IMR-90 (cell line): Measurements from ENCODE around the gene CIAO2A. TPM values are rescaled to one million over a fixed set of nuclear protein-coding genes. Genes with fewer than 3 reads are reported as not detected.

Source experiments
- ATAC-seq: fragments of 200-7000 bp; cut with Tn5 transposase; 2 replicates; pipeline ENCODE4 v1.9.1; 2020; ENCODE audit warnings: low read depth, mild to moderate bottlenecking, moderate library complexity
- BruUV-seq: library from RNA; stranded (reverse); fragments of 400-500 nt; replicated peaks from 2 replicates; lab custom pipeline; 2021; lab: Mats Ljungman, UMichigan
- CTCF ChIA-PET: fragments of 300-600 bp; formaldehyde crosslinking; extraction: SDS; loops from one replicate; lab custom pipeline; 2021; ENCODE audit warnings: antibody characterized with exemption; lab: Yijun Ruan, JAX
- POLR2A ChIA-PET: fragments of 300-600 bp; sonication (Branson Sonifier 250); formaldehyde crosslinking; loops from one replicate; lab custom pipeline; 2022; ENCODE audit warnings: antibody characterized with exemption; ENCODE audit not compliant: unreplicated experiment; lab: Charles Lee
- DNase-seq: peaks from one replicate; pipeline ENCODE4 v3.0.0; 2013
- H2AFZ ChIP-seq: replicated peaks from 2 replicates; pipeline ENCODE3; 2013; ENCODE audit warnings: low read length, mild to moderate bottlenecking; ENCODE audit not compliant: poor library complexity
- H2AK5ac ChIP-seq: 2 replicates; pipeline ENCODE4 v1.6.1; 2013; ENCODE audit warnings: low read depth, low read length, inconsistent platforms
- H2AK9ac ChIP-seq: replicated peaks from 2 replicates; pipeline ENCODE3; 2013; ENCODE audit warnings: mild to moderate bottlenecking, low read depth, low read length, moderate library complexity; ENCODE audit not compliant: poor library complexity
- H2BK120ac ChIP-seq: 2 replicates; pipeline ENCODE4 v1.6.1; 2013; ENCODE audit warnings: low read depth, low read length, inconsistent platforms
- H2BK15ac ChIP-seq: 3 replicates; pipeline ENCODE4 v1.6.1; 2013; ENCODE audit warnings: low read depth, low read length, inconsistent platforms
- H2BK20ac ChIP-seq: 2 replicates; pipeline ENCODE4 v1.6.1; 2013; ENCODE audit warnings: low read depth, mild to moderate bottlenecking, inconsistent platforms, low read length, moderate library complexity
- H2BK5ac ChIP-seq: 2 replicates; pipeline ENCODE4 v1.6.1; 2013; ENCODE audit warnings: mild to moderate bottlenecking, low read depth, low read length, inconsistent platforms; ENCODE audit not compliant: poor library complexity, severe bottlenecking
- H3K14ac ChIP-seq: replicated peaks from 2 replicates; pipeline ENCODE4 v1.6.1; 2013; ENCODE audit warnings: low read depth, low read length, inconsistent platforms
- H3K18ac ChIP-seq: 2 replicates; pipeline ENCODE4 v1.6.1; 2013; ENCODE audit warnings: low read depth, low read length, control low read depth
- H3K23ac ChIP-seq: 2 replicates; pipeline ENCODE4 v1.6.1; 2013; ENCODE audit warnings: low read depth, low read length, inconsistent platforms
- H3K27ac ChIP-seq: 2 replicates; pipeline ENCODE4 v1.5.1; 2013; ENCODE audit warnings: mild to moderate bottlenecking, control low read depth, low read length; ENCODE audit not compliant: insufficient read depth
- H3K27me3 ChIP-seq: 2 replicates; pipeline ENCODE4 v1.6.1; 2013; ENCODE audit warnings: low read length; ENCODE audit not compliant: control insufficient read depth, insufficient read depth
- H3K36me3 ChIP-seq: 2 replicates; pipeline ENCODE4 v1.6.1; 2013; ENCODE audit warnings: low read length, mixed read lengths; ENCODE audit not compliant: control insufficient read depth, insufficient read depth
- H3K4ac ChIP-seq: 2 replicates; pipeline ENCODE4 v1.6.1; 2013; ENCODE audit warnings: low read depth, low read length, inconsistent platforms
- H3K4me1 ChIP-seq: 2 replicates; pipeline ENCODE4 v1.6.1; 2013; ENCODE audit warnings: low read length, mixed read lengths; ENCODE audit not compliant: control insufficient read depth, insufficient read depth
- H3K4me2 ChIP-seq: 2 replicates; pipeline ENCODE4 v1.6.1; 2013; ENCODE audit warnings: low read depth, mild to moderate bottlenecking, control low read depth, low read length, moderate library complexity
- H3K4me3 ChIP-seq: 2 replicates; pipeline ENCODE4 v1.5.1; 2013; ENCODE audit warnings: low read depth, mild to moderate bottlenecking, control low read depth, low read length, moderate library complexity; ENCODE audit not compliant: insufficient read depth
- H3K56ac ChIP-seq: 2 replicates; pipeline ENCODE4 v1.6.1; 2013; ENCODE audit warnings: low read length, inconsistent platforms; ENCODE audit not compliant: insufficient read depth; ENCODE audit errors: extremely low read depth
- H3K79me1 ChIP-seq, 2 experiments: 2 replicates each; pipeline ENCODE4 v1.6.1; 2013; ENCODE audit warnings: low read length in 2 of 2, inconsistent platforms in 1 of 2, low read depth in 1 of 2
- H3K9ac ChIP-seq: 2 replicates; pipeline ENCODE4 v1.6.1; 2013; ENCODE audit warnings: low read depth, low read length, control low read depth
- H3K9me1 ChIP-seq: 2 replicates; pipeline ENCODE4 v1.6.1; 2013; ENCODE audit warnings: low read length, inconsistent platforms; ENCODE audit not compliant: insufficient read depth
- H3K9me3 ChIP-seq: 2 replicates; pipeline ENCODE4 v1.6.1; 2013; ENCODE audit warnings: low read length; ENCODE audit not compliant: control insufficient read depth, insufficient read depth
- H4K20me1 ChIP-seq: 2 replicates; pipeline ENCODE4 v1.6.1; 2013; ENCODE audit warnings: low read length, inconsistent platforms; ENCODE audit not compliant: insufficient read depth
- H4K5ac ChIP-seq: 2 replicates; pipeline ENCODE4 v1.6.1; 2013; ENCODE audit warnings: mild to moderate bottlenecking, low read depth, low read length, control low read depth
- H4K8ac ChIP-seq, 2 experiments: 2 replicates each; pipeline ENCODE4 v1.6.1; 2013; ENCODE audit warnings: low read depth in 2 of 2, low read length in 2 of 2, control low read depth in 1 of 2, inconsistent platforms in 1 of 2
- H4K91ac ChIP-seq: 2 replicates; pipeline ENCODE4 v1.6.1; 2013; ENCODE audit warnings: low read depth, low read length, inconsistent platforms; ENCODE audit not compliant: insufficient read depth
- BHLHE40 ChIP-seq: fragments of 150-350 bp; IDR thresholded peaks from 2 replicates; pipeline ENCODE4 v1.6.1; 2016; ENCODE audit warnings: mild to moderate bottlenecking, low read depth, low read length
- CEBPB ChIP-seq: IDR thresholded peaks from 2 replicates; pipeline ENCODE4 v1.6.1; 2012; ENCODE audit warnings: low read depth, low read length, improper control_type of control experiment
- CHD1 ChIP-seq: IDR thresholded peaks from 2 replicates; pipeline ENCODE4 v1.6.1; 2012; ENCODE audit warnings: low read depth, low read length, improper control_type of control experiment
- FOS ChIP-seq: fragments of 150-350 bp; IDR thresholded peaks from 2 replicates; pipeline ENCODE4 v1.6.1; 2016; ENCODE audit warnings: low read depth, low read length
- MAFK ChIP-seq: IDR thresholded peaks from 2 replicates; pipeline ENCODE4 v1.6.1; 2012; ENCODE audit warnings: low read depth, low read length, improper control_type of control experiment
- MAZ ChIP-seq: IDR thresholded peaks from 2 replicates; pipeline ENCODE4 v1.6.1; 2012; ENCODE audit warnings: low read depth, mild to moderate bottlenecking, low read length, improper control_type of control experiment, moderate library complexity, borderline replicate concordance
- MXI1 ChIP-seq: IDR thresholded peaks from 2 replicates; pipeline ENCODE4 v1.6.1; 2012; ENCODE audit warnings: low read depth, mild to moderate bottlenecking, low read length, moderate library complexity, borderline replicate concordance
- NFE2L2 ChIP-seq: fragments of 150-350 bp; IDR thresholded peaks from 2 replicates; pipeline ENCODE4 v1.6.1; 2016; ENCODE audit warnings: low read depth, mild to moderate bottlenecking, low read length
- POLR2A ChIP-seq: IDR thresholded peaks from 2 replicates; pipeline ENCODE4 v1.6.1; 2012; ENCODE audit warnings: mild to moderate bottlenecking, low read depth, low read length
- RAD21 ChIP-seq: IDR thresholded peaks from 2 replicates; pipeline ENCODE4 v1.6.1; 2012; ENCODE audit warnings: low read length, improper control_type of control experiment
- RFX5 ChIP-seq: IDR thresholded peaks from 2 replicates; pipeline ENCODE4 v1.8.0; 2012; ENCODE audit warnings: low read depth, mild to moderate bottlenecking, low read length, moderate library complexity
- SMC3 ChIP-seq: fragments of 150-350 bp; IDR thresholded peaks from 2 replicates; pipeline ENCODE4 v1.6.1; 2016; ENCODE audit warnings: low read depth, mild to moderate bottlenecking, antibody characterized with exemption, low read length, moderate library complexity
- WGBS, 2 experiments: methylation state at CpG; one replicate each; pipeline versions ENCODE4 v1.1.5 to v1.1.7; 2013; ENCODE audit warnings: missing lambda C conversion rate in 2 of 2; ENCODE audit not compliant: insufficient read length in 1 of 2; ENCODE audit errors: extremely low coverage in 2 of 2; 5-methylcytosine and 5-hydroxymethylcytosine counted together
- dilution Hi-C: fragments of 300-500 bp; cut with HindIII; formaldehyde crosslinking; loops from one replicate; pipeline ENCODE4 v1.14.3; 2018; ENCODE audit warnings: low sequenced_read_pairs; ENCODE audit not compliant: unreplicated experiment
- in situ Hi-C: fragments of 300-500 bp; cut with MboI; formaldehyde crosslinking; loops from 3 replicates; pipeline ENCODE4 v1.14.3; 2019; ENCODE audit warnings: low sequenced_read_pairs, inconsistent platforms, mixed read lengths
- intact Hi-C: fragments of 100-400 bp; cut with micrococcal nuclease; formaldehyde crosslinking; loops from 2 replicates; pipeline ENCODE4 v1.10.0; 2022
- polyA plus RNA-seq, 3 experiments: library from polyadenylated mRNA; depleted of rRNA; stranded (reverse); fragments of >200 nt; gene quantifications; 2 replicates each; pipeline ENCODE4 v1.2.3, GENCODE V29; 2012; ENCODE audit warnings: low replicate concordance in 1 of 3
- total RNA-seq: library from RNA; depleted of rRNA; stranded (reverse); fragments of >200 nt; gene quantifications from 2 replicates; pipeline ENCODE4 v1.2.3, GENCODE V29; 2012
- TF ChIP-seq, protein P1 (sequence below): fragments of 150-350 bp; IDR thresholded peaks from 2 replicates; pipeline ENCODE4 v1.6.1; 2016; ENCODE audit warnings: low read depth, mild to moderate bottlenecking, low read length, moderate library complexity, borderline replicate concordance
- TF ChIP-seq, protein P2 (sequence below): conservative IDR thresholded peaks from 2 replicates; pipeline ENCODE4 v1.5.1; 2012; ENCODE audit warnings: mild to moderate bottlenecking, low read depth, low read length, improper control_type of control experiment
- TF ChIP-seq, protein P3 (sequence below): fragments of 150-350 bp; IDR thresholded peaks from 2 replicates; pipeline ENCODE4 v1.6.1; 2017; ENCODE audit warnings: mild to moderate bottlenecking, antibody characterized with exemption, low read length, low read depth

Gene CIAO2A
- total and polyA plus RNA-seq, 2 of the 4 experiments (the other 2 are of a cell fraction): 36.7 to 38.3 TPM

DNA sequence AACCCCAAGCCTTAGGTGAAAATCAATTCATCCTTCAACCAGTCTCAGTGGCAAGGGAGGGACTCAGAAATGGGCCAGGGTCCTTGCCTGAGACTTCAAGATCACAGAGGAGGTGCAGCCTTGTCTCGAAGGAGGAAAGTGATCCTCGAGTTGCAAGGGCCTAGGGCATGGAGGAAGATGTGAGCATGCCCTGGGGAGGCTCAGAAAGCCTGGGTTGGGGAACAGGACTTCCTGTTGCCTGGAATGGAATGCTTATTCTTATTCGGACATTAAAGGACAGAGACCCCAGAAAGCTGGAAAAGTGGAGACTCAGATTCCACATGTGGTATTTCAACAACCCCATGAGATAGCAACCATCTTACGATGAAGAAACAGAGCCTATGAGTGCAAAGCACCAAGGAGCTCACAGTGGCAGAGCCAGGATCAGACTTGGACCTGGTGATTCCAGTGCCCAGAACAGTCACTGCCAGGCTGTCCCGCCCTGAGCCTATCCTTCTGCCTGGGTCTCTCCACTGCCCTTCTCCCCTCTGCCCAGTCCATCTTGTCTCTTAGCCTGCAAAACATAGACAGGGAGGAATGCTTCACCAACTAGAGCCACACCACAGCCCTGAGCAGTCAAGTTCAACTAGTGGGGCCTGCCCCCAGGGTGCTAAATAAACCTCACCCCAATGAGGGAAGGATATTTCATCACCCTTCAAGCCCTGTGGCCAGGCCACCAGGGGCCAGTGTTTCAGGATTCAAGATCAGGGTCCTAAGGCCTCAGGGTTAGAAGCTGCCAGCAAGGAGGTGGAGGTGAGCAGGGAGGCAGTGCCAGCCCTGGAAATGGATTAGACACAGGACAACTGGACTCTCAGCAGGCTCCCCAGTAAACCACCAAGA is 69.2 kb downstream of the CIAO2A start:
- no peak overlapping the region for H4K5ac ChIP-seq
- H3K27ac ChIP-seq: no peak overlapping the region
- in situ Hi-C loops: loop anchor here (25.0 kb wide), 1 partner anchor 162 kb away; no protein-coding TSS in a partner anchor
- H3K56ac ChIP-seq: no peak overlapping the region
- no peaks in the 10 kb centered on the region for H4K20me1 ChIP-seq
- H2BK15ac ChIP-seq: no peak overlapping the region
- POLR2A ChIA-PET: no interaction called here
- H2BK120ac ChIP-seq: no peak overlapping the region
- H2AK5ac ChIP-seq: no peak overlapping the region
- no peaks in the 10 kb centered on the region for H3K9me1 ChIP-seq
- no peak overlapping the region for H2BK5ac ChIP-seq
- no peak overlapping the region for H3K4ac ChIP-seq
- no TSS peak for BruUV-seq
- CTCF ChIA-PET: interaction anchor here (1.6 kb wide), 1 partner anchor 26 kb away, joined by 4 read pairs; no protein-coding TSS in a partner anchor
- ATAC-seq: no peak
- H3K9ac ChIP-seq: no peak overlapping the region
- no peak overlapping the region for H2AK9ac ChIP-seq
- no peak overlapping the region for H3K4me2 ChIP-seq
- DNase-seq: no peak
- no peaks in the 10 kb centered on the region for H3K36me3 ChIP-seq
- H4K8ac ChIP-seq: no peak overlapping the region
- dilution Hi-C loops: no loop called here
- no peak overlapping the region for H4K91ac ChIP-seq
- H3K4me3 ChIP-seq: no peak overlapping the region
- intact Hi-C loops: no loop called here
- H3K18ac ChIP-seq: no peak overlapping the region
- no peak overlapping the region for H2BK20ac ChIP-seq
- WGBS, 2 experiments: 86% methylated on average over 1 of the region's 5 CpGs; no CpG with 5 or more reads in 1 of the 2 experiments
- H2AFZ ChIP-seq: no peak overlapping the region
- no peak overlapping the region for H3K23ac ChIP-seq
- H3K4me1 ChIP-seq: peaks cover 3% of the 10 kb centered on the region; the same call in 1 of the 2 replicates
- peaks cover 6% of the 10 kb centered on the region; the same call in 1 of the 2 replicates for H3K9me3 ChIP-seq
- no peak overlapping the region for H3K14ac ChIP-seq
- no peaks in the 10 kb centered on the region for H3K79me1 ChIP-seq
- peaks cover 18% of the 10 kb centered on the region for H3K27me3 ChIP-seq
- TF ChIP-seq, protein P1, sequence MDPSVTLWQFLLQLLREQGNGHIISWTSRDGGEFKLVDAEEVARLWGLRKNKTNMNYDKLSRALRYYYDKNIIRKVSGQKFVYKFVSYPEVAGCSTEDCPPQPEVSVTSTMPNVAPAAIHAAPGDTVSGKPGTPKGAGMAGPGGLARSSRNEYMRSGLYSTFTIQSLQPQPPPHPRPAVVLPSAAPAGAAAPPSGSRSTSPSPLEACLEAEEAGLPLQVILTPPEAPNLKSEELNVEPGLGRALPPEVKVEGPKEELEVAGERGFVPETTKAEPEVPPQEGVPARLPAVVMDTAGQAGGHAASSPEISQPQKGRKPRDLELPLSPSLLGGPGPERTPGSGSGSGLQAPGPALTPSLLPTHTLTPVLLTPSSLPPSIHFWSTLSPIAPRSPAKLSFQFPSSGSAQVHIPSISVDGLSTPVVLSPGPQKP: no peak
- TF ChIP-seq CHD1 (no peak), MAFK (no peak), RAD21 (no peak), SMC3 (no peak), CEBPB (no peak), BHLHE40 (no peak), MXI1 (no peak), POLR2A (no peak), MAZ (no peak), NFE2L2 (no peak), RFX5 (no peak), FOS (no peak)
- TF ChIP-seq, protein P2, sequence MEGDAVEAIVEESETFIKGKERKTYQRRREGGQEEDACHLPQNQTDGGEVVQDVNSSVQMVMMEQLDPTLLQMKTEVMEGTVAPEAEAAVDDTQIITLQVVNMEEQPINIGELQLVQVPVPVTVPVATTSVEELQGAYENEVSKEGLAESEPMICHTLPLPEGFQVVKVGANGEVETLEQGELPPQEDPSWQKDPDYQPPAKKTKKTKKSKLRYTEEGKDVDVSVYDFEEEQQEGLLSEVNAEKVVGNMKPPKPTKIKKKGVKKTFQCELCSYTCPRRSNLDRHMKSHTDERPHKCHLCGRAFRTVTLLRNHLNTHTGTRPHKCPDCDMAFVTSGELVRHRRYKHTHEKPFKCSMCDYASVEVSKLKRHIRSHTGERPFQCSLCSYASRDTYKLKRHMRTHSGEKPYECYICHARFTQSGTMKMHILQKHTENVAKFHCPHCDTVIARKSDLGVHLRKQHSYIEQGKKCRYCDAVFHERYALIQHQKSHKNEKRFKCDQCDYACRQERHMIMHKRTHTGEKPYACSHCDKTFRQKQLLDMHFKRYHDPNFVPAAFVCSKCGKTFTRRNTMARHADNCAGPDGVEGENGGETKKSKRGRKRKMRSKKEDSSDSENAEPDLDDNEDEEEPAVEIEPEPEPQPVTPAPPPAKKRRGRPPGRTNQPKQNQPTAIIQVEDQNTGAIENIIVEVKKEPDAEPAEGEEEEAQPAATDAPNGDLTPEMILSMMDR: no peak
- TF ChIP-seq, protein P3, sequence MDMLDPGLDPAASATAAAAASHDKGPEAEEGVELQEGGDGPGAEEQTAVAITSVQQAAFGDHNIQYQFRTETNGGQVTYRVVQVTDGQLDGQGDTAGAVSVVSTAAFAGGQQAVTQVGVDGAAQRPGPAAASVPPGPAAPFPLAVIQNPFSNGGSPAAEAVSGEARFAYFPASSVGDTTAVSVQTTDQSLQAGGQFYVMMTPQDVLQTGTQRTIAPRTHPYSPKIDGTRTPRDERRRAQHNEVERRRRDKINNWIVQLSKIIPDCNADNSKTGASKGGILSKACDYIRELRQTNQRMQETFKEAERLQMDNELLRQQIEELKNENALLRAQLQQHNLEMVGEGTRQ: no peak
